ENCODE results near the gene IRF2BP2. TPM values are rescaled to one million over a fixed set of nuclear protein-coding genes. Genes with fewer than 3 reads are reported as not detected.

IRF2BP2 gene
- total RNA-seq, 4 donors from 2014 or later = 39.4 to 67.1 (median 40.0) TPM

DNA sequence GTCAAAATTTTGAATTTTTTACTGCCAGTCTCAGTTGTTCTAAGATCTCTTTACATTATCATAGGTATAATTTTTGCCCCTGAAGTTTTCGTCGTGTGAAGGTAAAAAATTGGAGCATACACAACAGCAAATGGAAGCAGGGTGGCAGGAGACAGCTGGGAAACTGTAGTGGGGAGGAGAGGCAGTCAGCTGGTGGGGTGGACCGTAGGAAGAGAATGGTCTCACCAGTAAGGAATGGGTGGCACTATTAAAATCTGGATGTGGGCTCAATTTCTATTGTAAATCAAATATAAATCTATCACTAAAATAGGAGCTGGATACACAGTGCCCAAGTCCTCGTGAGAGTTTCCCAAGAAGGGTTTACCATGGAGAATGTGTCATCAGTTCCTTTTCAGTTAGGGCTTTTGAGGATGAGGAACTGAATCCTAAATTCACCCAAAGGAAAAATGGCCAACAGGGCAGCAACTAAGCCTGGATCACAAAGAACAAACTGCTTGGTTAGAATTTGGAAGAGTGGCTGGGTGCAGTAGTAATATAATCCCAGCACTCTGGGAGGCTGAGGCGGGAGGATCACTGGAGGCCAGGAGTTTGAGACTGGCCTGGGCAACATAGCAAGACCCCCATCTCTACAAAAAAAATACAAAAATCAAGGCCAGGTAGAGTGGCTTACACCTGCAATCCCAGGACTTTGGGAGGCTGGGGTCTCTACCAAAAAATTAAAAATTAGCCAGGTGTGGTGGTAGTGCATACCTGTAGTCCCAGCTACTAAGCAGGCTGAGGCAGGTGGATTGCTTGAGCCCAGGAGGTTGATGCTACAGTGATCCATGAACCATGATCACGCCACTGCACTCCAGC lies 10.5 kb upstream of the IRF2BP2 start:
- ATAC-seq (ENCODE audit: low FRiP score) = no peak
- TF ChIP-seq CTCF (IDR thresholded peaks at IDR 0.05) = no peak
- no peak for DNase-seq (ENCODE audit: low spot score)

DNA sequence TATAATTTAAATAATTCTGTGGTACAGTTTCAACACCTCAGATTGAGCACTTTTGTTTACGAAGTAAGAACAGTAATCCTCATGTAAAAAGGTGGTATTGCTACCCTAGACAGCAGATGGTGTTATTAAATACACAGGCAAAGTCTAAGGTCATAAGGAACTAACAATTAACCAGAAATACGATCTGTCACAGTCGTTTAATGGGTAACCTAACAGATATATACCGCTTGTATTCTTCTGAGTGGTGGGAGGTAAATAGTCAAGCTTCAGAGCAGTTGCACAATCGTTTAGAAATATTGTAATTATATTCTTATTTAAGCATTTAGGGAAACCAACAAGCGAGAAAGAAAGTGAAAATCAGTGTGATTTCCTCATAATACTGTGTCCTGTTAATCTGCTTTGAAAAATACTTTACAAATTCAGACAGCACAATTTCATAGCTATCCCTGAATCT lies 9.8 kb upstream of the IRF2BP2 start:
- no peak for TF ChIP-seq CTCF (IDR thresholded peaks at IDR 0.05)
- no peak for DNase-seq (ENCODE audit: low spot score)
- ATAC-seq (ENCODE audit: low FRiP score) = no peak

DNA sequence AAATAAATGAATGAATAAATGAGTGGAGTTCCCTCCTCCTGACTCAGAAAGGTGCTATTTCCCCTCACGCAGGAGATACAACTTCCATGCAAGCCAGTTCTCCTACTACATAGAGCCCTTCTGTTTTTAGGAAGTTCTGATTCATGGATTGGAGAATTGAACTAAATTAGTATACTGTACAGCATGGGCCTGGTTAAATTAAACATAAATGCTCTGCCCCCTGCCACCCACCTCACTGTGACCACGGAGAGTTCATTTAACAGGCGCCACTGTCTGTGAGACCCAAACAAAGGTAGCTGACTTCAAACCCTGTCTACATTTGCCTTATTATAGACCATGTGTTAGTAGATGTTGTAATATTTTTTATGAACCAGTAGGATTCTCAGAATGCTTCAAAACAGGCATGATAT lies 9.1 kb upstream of the IRF2BP2 start:
- no peak for TF ChIP-seq CTCF (IDR thresholded peaks at IDR 0.05)
- ATAC-seq (ENCODE audit: low FRiP score) = no peak

GRCh38 chr1:234618737-234619049 lies 8.7 kb upstream of the IRF2BP2 start:
- no peak for TF ChIP-seq CTCF (IDR thresholded peaks at IDR 0.05)
- no peak for ATAC-seq (ENCODE audit: low FRiP score)
- DNase-seq (ENCODE audit: low spot score) = no peak

More for the DNA sequence above, 9.1 kb upstream of the IRF2BP2 start:
- no peak for DNase-seq (ENCODE audit: low spot score)

GRCh38 chr1:234617986-234618736 lies 8.2 kb upstream of the IRF2BP2 start:
- ATAC-seq (ENCODE audit: low FRiP score) (no peak), DNase-seq (ENCODE audit: low spot score) (no peak)
- TF ChIP-seq CTCF (IDR thresholded peaks at IDR 0.05) = no peak

- TF ChIP-seq CTCF (IDR thresholded peaks at IDR 0.05) = no peak
- DNase-seq (ENCODE audit: low spot score) (no peak), ATAC-seq (ENCODE audit: low FRiP score) (no peak)
These were observed 7.4 kb upstream of the IRF2BP2 start for GRCh38 chr1:234617131-234617985.

All from omental fat pad (tissue), 4 donors.